ENCODE measurements around the gene ERBB4. TPM values are rescaled to one million over a fixed set of nuclear protein-coding genes. Genes with fewer than 3 reads are reported as not detected.
A peak's percentile ranks its signal among the peaks of the same experiment; 100 is the strongest.

The ERBB4 gene
- total RNA-seq, 1 experiment from 2014 or later, result 2.9 TPM

DNA sequence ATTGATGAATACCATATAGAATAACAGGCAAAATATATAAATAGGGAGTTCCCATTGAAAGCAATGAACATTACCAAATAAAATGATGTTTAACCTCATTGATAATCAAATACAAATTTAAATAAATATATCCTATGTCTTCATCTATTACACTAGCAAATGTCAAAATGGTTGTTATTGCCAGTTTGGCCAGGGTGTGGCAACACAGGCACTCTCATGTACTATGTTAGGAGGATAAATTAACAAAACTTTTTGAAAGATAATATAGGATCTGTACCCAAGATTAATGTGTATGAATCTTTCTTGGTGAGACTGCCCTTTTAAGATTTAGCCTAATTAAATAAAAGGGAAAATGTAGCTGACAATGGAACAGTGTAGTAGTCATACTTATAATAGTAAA, 659.3 kb downstream of the ERBB4 start:
- H3K9me3 Mint-ChIP-seq (ENCODE audit: low read depth, unreplicated experiment), result no peaks in the 10 kb centered on the region
- no peaks in the 10 kb centered on the region for H3K27me3 Mint-ChIP-seq (ENCODE audit: unreplicated experiment)
- CTCF ChIA-PET, result interaction anchor here (0.7 to 1.4 kb wide), 4 partner anchors 367 to 688 kb away, joined by 3 to 4 read pairs (median 3); no protein-coding TSS in a partner anchor
- intact Hi-C loops (cut with micrococcal nuclease; ENCODE audit: unreplicated experiment), result loop anchor here (10.0 kb wide), 1 partner anchor 255 kb away; no protein-coding TSS in a partner anchor
- no TSS peak for BruUV-seq (replicated peaks)
- no peak overlapping the region for H3K27ac Mint-ChIP-seq (ENCODE audit: unreplicated experiment)
- peak; percentile 4 for DNase-seq
- TF ChIP-seq CTCF (IDR thresholded peaks at IDR 0.05; ENCODE audit: unreplicated experiment), result no peak
- H3K4me1 Mint-ChIP-seq (ENCODE audit: low read depth, unreplicated experiment), result no peaks in the 10 kb centered on the region
- no peak overlapping the region for H3K4me3 Mint-ChIP-seq (ENCODE audit: low read depth, unreplicated experiment)
- no peaks in the 10 kb centered on the region for H3K36me3 Mint-ChIP-seq (ENCODE audit: insufficient read depth, unreplicated experiment)

DNA sequence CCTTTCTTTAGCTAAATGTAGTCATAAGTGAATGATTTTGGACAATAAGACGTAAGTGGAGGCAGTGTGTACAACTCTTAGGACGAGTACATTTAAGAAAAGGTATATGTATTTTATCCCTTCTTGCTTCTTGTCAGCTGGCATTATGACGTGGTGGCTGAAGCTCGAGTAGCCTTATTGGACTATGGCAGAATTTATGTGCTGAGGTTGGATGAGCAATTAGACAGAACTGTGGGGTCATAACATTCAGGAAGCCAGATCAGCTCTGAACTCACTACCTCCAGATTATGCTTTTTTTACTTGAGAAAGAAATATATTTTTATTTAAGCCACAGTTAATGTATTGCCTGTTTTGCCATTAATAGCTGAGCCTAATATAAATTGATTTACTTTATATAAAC, 661.5 kb downstream of the ERBB4 start:
- no TSS peak for BruUV-seq (replicated peaks)
- DNase-seq, result no peak
- no peaks in the 10 kb centered on the region for H3K9me3 Mint-ChIP-seq (ENCODE audit: low read depth, unreplicated experiment)
- no peak overlapping the region for H3K4me3 Mint-ChIP-seq (ENCODE audit: low read depth, unreplicated experiment)
- H3K27ac Mint-ChIP-seq (ENCODE audit: unreplicated experiment), result no peak overlapping the region
- H3K27me3 Mint-ChIP-seq (ENCODE audit: unreplicated experiment), result no peaks in the 10 kb centered on the region
- TF ChIP-seq CTCF (IDR thresholded peaks at IDR 0.05; ENCODE audit: unreplicated experiment), result no peak
- CTCF ChIA-PET, result interaction anchor here (0.9 kb wide), 1 partner anchor 28 kb away, joined by 3 read pairs; no protein-coding TSS in a partner anchor
- no peaks in the 10 kb centered on the region for H3K36me3 Mint-ChIP-seq (ENCODE audit: insufficient read depth, unreplicated experiment)
- H3K4me1 Mint-ChIP-seq (ENCODE audit: low read depth, unreplicated experiment), result no peaks in the 10 kb centered on the region
- intact Hi-C loops (cut with micrococcal nuclease; ENCODE audit: unreplicated experiment), result loop anchor here (10.0 kb wide), 1 partner anchor 258 kb away; no protein-coding TSS in a partner anchor

- no peak for DNase-seq
- no peak for TF ChIP-seq CTCF (IDR thresholded peaks at IDR 0.05; ENCODE audit: unreplicated experiment)
- no peaks in the 10 kb centered on the region for H3K27me3 Mint-ChIP-seq (ENCODE audit: unreplicated experiment)
- CTCF ChIA-PET, result interaction anchor here (0.6 kb wide), 1 partner anchor 844 kb away, joined by 3 read pairs; no protein-coding TSS in a partner anchor
- no peaks in the 10 kb centered on the region for H3K4me1 Mint-ChIP-seq (ENCODE audit: low read depth, unreplicated experiment)
- H3K4me3 Mint-ChIP-seq (ENCODE audit: low read depth, unreplicated experiment), result no peak overlapping the region
- no peaks in the 10 kb centered on the region for H3K36me3 Mint-ChIP-seq (ENCODE audit: insufficient read depth, unreplicated experiment)
- no peak overlapping the region for H3K27ac Mint-ChIP-seq (ENCODE audit: unreplicated experiment)
- H3K9me3 Mint-ChIP-seq (ENCODE audit: low read depth, unreplicated experiment), result no peaks in the 10 kb centered on the region
- BruUV-seq (replicated peaks), result no TSS peak
- intact Hi-C loops (cut with micrococcal nuclease; ENCODE audit: unreplicated experiment), result loop anchor here (10.0 kb wide), 1 partner anchor 259 kb away; no protein-coding TSS in a partner anchor
Observed at GRCh38 chr2:211875488-211875887, 663.1 kb downstream of the ERBB4 start.

- H3K4me3 Mint-ChIP-seq (ENCODE audit: low read depth, unreplicated experiment), result no peak overlapping the region
- no peak for TF ChIP-seq CTCF (IDR thresholded peaks at IDR 0.05; ENCODE audit: unreplicated experiment)
- H3K27ac Mint-ChIP-seq (ENCODE audit: unreplicated experiment), result no peak overlapping the region
- no TSS peak for BruUV-seq (replicated peaks)
- no peaks in the 10 kb centered on the region for H3K36me3 Mint-ChIP-seq (ENCODE audit: insufficient read depth, unreplicated experiment)
- peaks cover 16% of the 10 kb centered on the region for H3K4me1 Mint-ChIP-seq (ENCODE audit: low read depth, unreplicated experiment)
- intact Hi-C loops (cut with micrococcal nuclease; ENCODE audit: unreplicated experiment), result no loop called here
- H3K27me3 Mint-ChIP-seq (ENCODE audit: unreplicated experiment), result no peaks in the 10 kb centered on the region
- CTCF ChIA-PET, result no interaction called here
- DNase-seq, result no peak
- peaks cover 2% of the 10 kb centered on the region for H3K9me3 Mint-ChIP-seq (ENCODE audit: low read depth, unreplicated experiment)
Observed at GRCh38 chr2:211868996-211869533, 669.5 kb downstream of the ERBB4 start.

All from Calu3 (cell line).